Neural cell (in vitro differentiated cells): ENCODE measurements around the gene PRRT1. TPM values are rescaled to one million over a fixed set of nuclear protein-coding genes. Genes with fewer than 3 reads are reported as not detected.
"Not testable (repeated sequence)": the region's sequence is repeated elsewhere in the genome, so short reads cannot be mapped to it uniquely, and the experiment has no call there.

Source experiments
- H2AFZ ChIP-seq: fragments of 200-600, 300-800 bp; sonication (generic), shearing (Covaris generic); 2 replicates; pipeline ENCODE4 v1.6.0; 2014; ENCODE audit warnings: low read depth, mild to moderate bottlenecking, antibody characterized with exemption, low read length, moderate library complexity
- H3F3A ChIP-seq: fragments of 200-600 bp; shearing (Covaris generic); 2 replicates; pipeline ENCODE4 v1.6.1; 2016; ENCODE audit warnings: mild to moderate bottlenecking, moderate library complexity, mixed read lengths, antibody characterized with exemption, low read length; ENCODE audit not compliant: insufficient read depth, poor library complexity, severe bottlenecking
- H3K27ac ChIP-seq: fragments of 200-600, 300-800 bp; sonication (generic), shearing (Covaris generic); 2 replicates; pipeline ENCODE4 v1.5.1; 2014; ENCODE audit warnings: mild to moderate bottlenecking, low read length, moderate library complexity
- H3K27me3 ChIP-seq: fragments of 300-800, 200-600 bp; sonication (generic), shearing (Covaris generic); 2 replicates; pipeline ENCODE4 v1.6.0; 2014; ENCODE audit warnings: mild to moderate bottlenecking, low read depth, low read length, moderate library complexity; ENCODE audit not compliant: insufficient read depth
- H3K36me3 ChIP-seq: fragments of 300-800, 200-600 bp; sonication (generic), shearing (Covaris generic); 2 replicates; pipeline ENCODE4 v1.5.1; 2014; ENCODE audit warnings: mild to moderate bottlenecking, antibody characterized with exemption, low read length, moderate library complexity; ENCODE audit not compliant: insufficient read depth
- H3K4me2 ChIP-seq: fragments of 300-800, 200-600 bp; sonication (generic), shearing (Covaris generic); 2 replicates; pipeline ENCODE4 v1.6.0; 2014; ENCODE audit warnings: mild to moderate bottlenecking, low read length
- H3K4me3 ChIP-seq: fragments of 300-800, 200-600 bp; sonication (generic), shearing (Covaris generic); 2 replicates; pipeline ENCODE4 v1.5.1; 2014; ENCODE audit warnings: mild to moderate bottlenecking, low read length, moderate library complexity
- H3K79me2 ChIP-seq: fragments of 200-600 bp; shearing (Covaris generic); replicated peaks from 2 replicates; pipeline ENCODE4 v1.6.0; 2014; ENCODE audit warnings: mild to moderate bottlenecking, low read length, moderate library complexity; ENCODE audit not compliant: insufficient read depth
- H3K9ac ChIP-seq: fragments of 300-800, 200-600 bp; sonication (generic), shearing (Covaris generic); 2 replicates; pipeline ENCODE4 v1.6.1; 2016; ENCODE audit warnings: mild to moderate bottlenecking, low read length, mixed read lengths
- H3K9me2 ChIP-seq: fragments of 200-600 bp; shearing (Covaris generic); 2 replicates; pipeline ENCODE4 v1.6.1; 2016; ENCODE audit warnings: mild to moderate bottlenecking, low read length, mixed read lengths; ENCODE audit not compliant: insufficient read depth
- H3K9me3 ChIP-seq: fragments of 200-600, 300-800 bp; sonication (generic), shearing (Covaris generic); 2 replicates; pipeline ENCODE4 v1.6.1; 2016; ENCODE audit warnings: mild to moderate bottlenecking, mixed run types, low read length, moderate library complexity, mixed read lengths
- H4K20me1 ChIP-seq: fragments of 200-600 bp; shearing (Covaris generic); 2 replicates; pipeline ENCODE4 v1.6.1; 2016; ENCODE audit warnings: mild to moderate bottlenecking, mixed run types; ENCODE audit not compliant: insufficient read depth
- polyA plus RNA-seq: library from polyadenylated mRNA; depleted of rRNA; stranded (reverse); fragments of >200 nt; gene quantifications from 2 replicates; pipeline ENCODE4 v1.2.3, GENCODE V29; 2014
- small RNA-seq, 3 experiments: library from RNA; depleted of rRNA; stranded (forward); fragments of <200 nt; gene quantifications; one replicate each; pipeline ENCODE3, GENCODE V24; 2012
- TF ChIP-seq, protein P1 (sequence below): IDR thresholded peaks from 2 replicates; pipeline ENCODE4 v1.6.1; 2012; ENCODE audit warnings: borderline replicate concordance
- TF ChIP-seq, protein P2 (sequence below): fragments of 450-650 bp; IDR thresholded peaks from 2 replicates; pipeline ENCODE4 v1.5.1; 2014; ENCODE audit warnings: antibody characterized with exemption, mild to moderate bottlenecking, moderate library complexity; ENCODE audit not compliant: poor library complexity, severe bottlenecking

The PRRT1 gene
- polyA plus RNA-seq, 1 donor from 2014 or later = 0.22 TPM

DNA sequence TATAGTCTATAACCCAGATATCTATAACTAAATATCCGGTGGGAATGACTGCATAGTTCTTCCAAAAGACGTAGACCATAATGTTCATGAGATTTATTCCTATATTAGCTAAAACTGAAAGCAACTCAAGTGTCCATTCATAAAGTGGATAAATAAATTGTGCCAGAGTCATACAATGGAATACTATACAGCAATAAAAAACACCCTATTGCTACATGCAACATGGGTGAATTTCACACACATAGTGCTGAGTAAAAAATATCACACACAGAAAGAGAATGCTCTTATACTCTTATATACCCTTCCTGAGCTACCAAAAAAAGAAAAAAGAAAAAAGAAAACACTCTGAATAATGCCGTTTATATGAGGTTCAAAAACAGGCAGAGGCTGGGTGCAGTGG, 49.5 kb downstream of the PRRT1 start:
- H3K36me3 ChIP-seq = no peaks in the 10 kb centered on the region
- H2AFZ ChIP-seq = no peak overlapping the region
- no peaks in the 10 kb centered on the region for H3K9me3 ChIP-seq
- H3K4me2 ChIP-seq = no peak overlapping the region
- no peaks in the 10 kb centered on the region for H3F3A ChIP-seq
- no peaks in the 10 kb centered on the region for H4K20me1 ChIP-seq
- H3K9ac ChIP-seq = no peak overlapping the region
- no peak overlapping the region for H3K27ac ChIP-seq
- no peaks in the 10 kb centered on the region for H3K27me3 ChIP-seq
- H3K4me3 ChIP-seq = no peak overlapping the region
- no peaks in the 10 kb centered on the region for H3K79me2 ChIP-seq
- TF ChIP-seq, protein P1, sequence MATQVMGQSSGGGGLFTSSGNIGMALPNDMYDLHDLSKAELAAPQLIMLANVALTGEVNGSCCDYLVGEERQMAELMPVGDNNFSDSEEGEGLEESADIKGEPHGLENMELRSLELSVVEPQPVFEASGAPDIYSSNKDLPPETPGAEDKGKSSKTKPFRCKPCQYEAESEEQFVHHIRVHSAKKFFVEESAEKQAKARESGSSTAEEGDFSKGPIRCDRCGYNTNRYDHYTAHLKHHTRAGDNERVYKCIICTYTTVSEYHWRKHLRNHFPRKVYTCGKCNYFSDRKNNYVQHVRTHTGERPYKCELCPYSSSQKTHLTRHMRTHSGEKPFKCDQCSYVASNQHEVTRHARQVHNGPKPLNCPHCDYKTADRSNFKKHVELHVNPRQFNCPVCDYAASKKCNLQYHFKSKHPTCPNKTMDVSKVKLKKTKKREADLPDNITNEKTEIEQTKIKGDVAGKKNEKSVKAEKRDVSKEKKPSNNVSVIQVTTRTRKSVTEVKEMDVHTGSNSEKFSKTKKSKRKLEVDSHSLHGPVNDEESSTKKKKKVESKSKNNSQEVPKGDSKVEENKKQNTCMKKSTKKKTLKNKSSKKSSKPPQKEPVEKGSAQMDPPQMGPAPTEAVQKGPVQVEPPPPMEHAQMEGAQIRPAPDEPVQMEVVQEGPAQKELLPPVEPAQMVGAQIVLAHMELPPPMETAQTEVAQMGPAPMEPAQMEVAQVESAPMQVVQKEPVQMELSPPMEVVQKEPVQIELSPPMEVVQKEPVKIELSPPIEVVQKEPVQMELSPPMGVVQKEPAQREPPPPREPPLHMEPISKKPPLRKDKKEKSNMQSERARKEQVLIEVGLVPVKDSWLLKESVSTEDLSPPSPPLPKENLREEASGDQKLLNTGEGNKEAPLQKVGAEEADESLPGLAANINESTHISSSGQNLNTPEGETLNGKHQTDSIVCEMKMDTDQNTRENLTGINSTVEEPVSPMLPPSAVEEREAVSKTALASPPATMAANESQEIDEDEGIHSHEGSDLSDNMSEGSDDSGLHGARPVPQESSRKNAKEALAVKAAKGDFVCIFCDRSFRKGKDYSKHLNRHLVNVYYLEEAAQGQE = no peak
- TF ChIP-seq, protein P2, sequence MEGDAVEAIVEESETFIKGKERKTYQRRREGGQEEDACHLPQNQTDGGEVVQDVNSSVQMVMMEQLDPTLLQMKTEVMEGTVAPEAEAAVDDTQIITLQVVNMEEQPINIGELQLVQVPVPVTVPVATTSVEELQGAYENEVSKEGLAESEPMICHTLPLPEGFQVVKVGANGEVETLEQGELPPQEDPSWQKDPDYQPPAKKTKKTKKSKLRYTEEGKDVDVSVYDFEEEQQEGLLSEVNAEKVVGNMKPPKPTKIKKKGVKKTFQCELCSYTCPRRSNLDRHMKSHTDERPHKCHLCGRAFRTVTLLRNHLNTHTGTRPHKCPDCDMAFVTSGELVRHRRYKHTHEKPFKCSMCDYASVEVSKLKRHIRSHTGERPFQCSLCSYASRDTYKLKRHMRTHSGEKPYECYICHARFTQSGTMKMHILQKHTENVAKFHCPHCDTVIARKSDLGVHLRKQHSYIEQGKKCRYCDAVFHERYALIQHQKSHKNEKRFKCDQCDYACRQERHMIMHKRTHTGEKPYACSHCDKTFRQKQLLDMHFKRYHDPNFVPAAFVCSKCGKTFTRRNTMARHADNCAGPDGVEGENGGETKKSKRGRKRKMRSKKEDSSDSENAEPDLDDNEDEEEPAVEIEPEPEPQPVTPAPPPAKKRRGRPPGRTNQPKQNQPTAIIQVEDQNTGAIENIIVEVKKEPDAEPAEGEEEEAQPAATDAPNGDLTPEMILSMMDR = no peak
- H3K9me2 ChIP-seq = no peaks in the 10 kb centered on the region

DNA sequence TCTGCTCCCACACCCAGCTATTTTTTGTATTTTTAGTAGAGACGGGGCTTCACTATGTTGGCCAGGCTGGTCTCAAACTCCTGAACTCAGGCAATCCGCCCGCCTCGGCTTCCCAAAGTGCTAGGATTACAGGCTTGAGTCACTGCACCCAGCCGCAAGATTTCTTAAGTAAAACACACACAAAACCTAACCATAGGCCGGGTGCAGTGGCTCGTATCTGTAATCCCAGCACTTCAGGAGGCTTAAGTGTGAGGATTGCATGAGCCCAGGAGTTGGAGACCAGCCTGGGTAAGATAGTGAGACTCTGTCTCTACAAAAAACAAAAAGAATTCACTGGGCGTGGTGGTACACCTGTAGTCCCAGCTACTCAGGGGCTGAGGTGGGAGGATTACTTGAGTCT, 51.5 kb downstream of the PRRT1 start:
- H2AFZ ChIP-seq, H3K27ac ChIP-seq, H4K20me1 ChIP-seq, H3K4me2 ChIP-seq, H3K9ac ChIP-seq, H3K36me3 ChIP-seq, H3K27me3 ChIP-seq, H3K79me2 ChIP-seq, H3K9me2 ChIP-seq, H3K9me3 ChIP-seq, H3F3A ChIP-seq, H3K4me3 ChIP-seq: not testable (repeated sequence)

Small RNAs within 50 kb of the gene (small RNA-seq; reads per million reads assigned to genes)
- gene AL662884.1 (0 reads per million in 3 experiments), gene MIR6833 (0 to 1.2 (median 0.03) reads per million in 3 experiments)

Other genes with a start within 250 kb of the PRRT1 start
- gene ZBTB12, start 249.9 kb downstream of the PRRT1 start, polyA plus RNA-seq = 19.2 and 21.4 TPM in 2 replicates
- 1.2 and 1.5 TPM in 2 replicates for gene C2, start 224.2 kb downstream of the PRRT1 start, polyA plus RNA-seq
- gene CFB, start 205.8 kb downstream of the PRRT1 start, polyA plus RNA-seq = 0.97 TPM in 1 of 2 replicates, not detected in the other
- 103 and 117 TPM in 2 replicates for gene NELFE, start 193.0 kb downstream of the PRRT1 start, polyA plus RNA-seq
- 48.2 and 51.7 TPM in 2 replicates for gene SKIC2, start 192.8 kb downstream of the PRRT1 start, polyA plus RNA-seq
- 20.0 and 29.2 TPM in 2 replicates for gene DXO, start 179.8 kb downstream of the PRRT1 start, polyA plus RNA-seq
- gene C4A, start 169.9 kb downstream of the PRRT1 start, polyA plus RNA-seq = 4.4 and 7.2 TPM in 2 replicates
- gene C4B, start 137.1 kb downstream of the PRRT1 start, polyA plus RNA-seq = 4.4 and 4.6 TPM in 2 replicates
- gene CYP21A2, start 113.5 kb downstream of the PRRT1 start, polyA plus RNA-seq = 1.9 and 4.5 TPM in 2 replicates
- 3.3 and 3.6 TPM in 2 replicates for gene TNXB, start 42.6 kb downstream of the PRRT1 start, polyA plus RNA-seq
- gene ATF6B, start 23.7 kb downstream of the PRRT1 start, polyA plus RNA-seq = 44.3 and 49.3 TPM in 2 replicates
- 8.6 and 10.9 TPM in 2 replicates for gene FKBPL, start 21.7 kb downstream of the PRRT1 start, polyA plus RNA-seq
- 53.5 and 330 TPM in 2 replicates for gene PPT2, start 2.2 kb upstream of the PRRT1 start, polyA plus RNA-seq
- gene EGFL8, start 12.7 kb upstream of the PRRT1 start, polyA plus RNA-seq = 22.1 and 22.4 TPM in 2 replicates
- 24.7 and 28.4 TPM in 2 replicates for gene AGPAT1, start 24.1 kb upstream of the PRRT1 start, polyA plus RNA-seq
- 342 and 369 TPM in 2 replicates for gene RNF5, start 26.5 kb upstream of the PRRT1 start, polyA plus RNA-seq
- gene AGER, start 32.3 kb upstream of the PRRT1 start, polyA plus RNA-seq = 7.2 and 7.5 TPM in 2 replicates
- gene PBX2, start 38.3 kb upstream of the PRRT1 start, polyA plus RNA-seq = 53.2 and 78.7 TPM in 2 replicates
- 0.88 and 1.2 TPM in 2 replicates for gene GPSM3, start 40.7 kb upstream of the PRRT1 start, polyA plus RNA-seq
- 5.5 and 5.7 TPM in 2 replicates for gene NOTCH4, start 72.1 kb upstream of the PRRT1 start, polyA plus RNA-seq
- not detected in 2 replicates for gene TSBP1, start 220.0 kb upstream of the PRRT1 start, polyA plus RNA-seq